K562 (cell line): ENCODE measurements around the gene SLC7A11.

Experiments
- HBP1 ChIP-seq: fragments of 450-650 bp; formaldehyde crosslinking; IDR thresholded peaks from 2 replicates; pipeline ENCODE4 v1.4.0; 2022; ENCODE audit warnings: missing genetic modification characterization
- HNRNPLL ChIP-seq: fragments of 200-400 bp; formaldehyde crosslinking; IDR thresholded peaks from 2 replicates; pipeline ENCODE4 v1.6.1; 2017; ENCODE audit warnings: low read length, low read depth, mild to moderate bottlenecking; ENCODE audit not compliant: poor library complexity, severe bottlenecking
- POLR2AphosphoS5 ChIP-seq: IDR thresholded peaks from 2 replicates; pipeline ENCODE4 v1.6.1; 2011; ENCODE audit warnings: mild to moderate bottlenecking, low read depth, low read length, moderate library complexity; ENCODE audit not compliant: control insufficient read depth, insufficient read depth
- TARDBP ChIP-seq: fragments of 450-650 bp; IDR thresholded peaks from 2 replicates; pipeline ENCODE4 v1.6.1; 2016
- TCF7L2 ChIP-seq: fragments of 150-350 bp; IDR thresholded peaks from 2 replicates; pipeline ENCODE4 v1.6.1; 2016; ENCODE audit warnings: low read depth, mild to moderate bottlenecking, low read length, moderate library complexity
- TEAD4 ChIP-seq, 2 experiments: sonication (generic) in 1 of 2; formaldehyde crosslinking in 1 of 2; IDR thresholded peaks; 2 replicates each; pipeline versions ENCODE4 v1.6.1 to v1.8.0; 2012 to 2022; ENCODE audit warnings: borderline replicate concordance in 1 of 2, inconsistent platforms in 1 of 2, low read length in 1 of 2, mild to moderate bottlenecking in 1 of 2, missing genetic modification reagents in 1 of 2
- U2AF1 ChIP-seq: fragments of 200-400 bp; formaldehyde crosslinking; optimal IDR thresholded peaks from 2 replicates; pipeline ENCODE3; 2017; ENCODE audit warnings: mild to moderate bottlenecking, low read depth, low read length, moderate library complexity
- YY1 ChIP-seq, 3 experiments: IDR thresholded peaks; 2 replicates each; pipeline ENCODE4 v1.6.1; 2011; ENCODE audit warnings: low read length in 2 of 3, mild to moderate bottlenecking in 2 of 3, moderate library complexity in 2 of 3, borderline replicate concordance in 1 of 3, control low read depth in 1 of 3, low read depth in 1 of 3; ENCODE audit not compliant: insufficient read depth in 3 of 3, insufficient replicate concordance in 2 of 3, control insufficient read depth in 1 of 3, insufficient read length in 1 of 3; ENCODE audit errors: extremely low read depth in 1 of 3
- TF ChIP-seq, protein P1 (sequence below): sonication (generic); formaldehyde crosslinking; IDR thresholded peaks from 2 replicates; pipeline ENCODE4 v1.8.1; 2023; ENCODE audit warnings: mild to moderate bottlenecking, missing genetic modification reagents
- TF ChIP-seq, protein P2 (sequence below), 3 experiments: IDR thresholded peaks in 2 of 3; conservative IDR thresholded peaks in 1 of 3; 2 replicates each; pipeline ENCODE4 v1.5.1; 2011 to 2012; ENCODE audit warnings: low read length in 3 of 3, mild to moderate bottlenecking in 3 of 3, control low read depth in 2 of 3, improper control_type of control experiment in 1 of 3, inconsistent platforms in 1 of 3, low read depth in 1 of 3, mixed read lengths in 1 of 3, moderate library complexity in 1 of 3; ENCODE audit not compliant: insufficient read depth in 2 of 3
- TF ChIP-seq, protein P3 (sequence below): fragments of 450-650 bp; IDR thresholded peaks from 2 replicates; pipeline ENCODE4 v1.6.1; 2016
- TF ChIP-seq, protein P4 (sequence below): sonication (generic); formaldehyde crosslinking; IDR thresholded peaks from 2 replicates; pipeline ENCODE4 v1.9.0; 2022; ENCODE audit warnings: mild to moderate bottlenecking, missing genetic modification reagents
- TF ChIP-seq, protein P5 (sequence below): fragments of 250-450 bp; sonication (Bioruptor Pico); IDR thresholded peaks from 2 replicates; pipeline ENCODE4 v1.9.0; 2021; ENCODE audit warnings: mild to moderate bottlenecking

- no peak for TF ChIP-seq POLR2AphosphoS5
- TF ChIP-seq, protein P1, sequence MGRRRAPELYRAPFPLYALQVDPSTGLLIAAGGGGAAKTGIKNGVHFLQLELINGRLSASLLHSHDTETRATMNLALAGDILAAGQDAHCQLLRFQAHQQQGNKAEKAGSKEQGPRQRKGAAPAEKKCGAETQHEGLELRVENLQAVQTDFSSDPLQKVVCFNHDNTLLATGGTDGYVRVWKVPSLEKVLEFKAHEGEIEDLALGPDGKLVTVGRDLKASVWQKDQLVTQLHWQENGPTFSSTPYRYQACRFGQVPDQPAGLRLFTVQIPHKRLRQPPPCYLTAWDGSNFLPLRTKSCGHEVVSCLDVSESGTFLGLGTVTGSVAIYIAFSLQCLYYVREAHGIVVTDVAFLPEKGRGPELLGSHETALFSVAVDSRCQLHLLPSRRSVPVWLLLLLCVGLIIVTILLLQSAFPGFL (CRISPR knock-in tag), result no peak
- TF ChIP-seq TARDBP, result no peak
- TF ChIP-seq HNRNPLL, result no peak
- TF ChIP-seq, protein P2, sequence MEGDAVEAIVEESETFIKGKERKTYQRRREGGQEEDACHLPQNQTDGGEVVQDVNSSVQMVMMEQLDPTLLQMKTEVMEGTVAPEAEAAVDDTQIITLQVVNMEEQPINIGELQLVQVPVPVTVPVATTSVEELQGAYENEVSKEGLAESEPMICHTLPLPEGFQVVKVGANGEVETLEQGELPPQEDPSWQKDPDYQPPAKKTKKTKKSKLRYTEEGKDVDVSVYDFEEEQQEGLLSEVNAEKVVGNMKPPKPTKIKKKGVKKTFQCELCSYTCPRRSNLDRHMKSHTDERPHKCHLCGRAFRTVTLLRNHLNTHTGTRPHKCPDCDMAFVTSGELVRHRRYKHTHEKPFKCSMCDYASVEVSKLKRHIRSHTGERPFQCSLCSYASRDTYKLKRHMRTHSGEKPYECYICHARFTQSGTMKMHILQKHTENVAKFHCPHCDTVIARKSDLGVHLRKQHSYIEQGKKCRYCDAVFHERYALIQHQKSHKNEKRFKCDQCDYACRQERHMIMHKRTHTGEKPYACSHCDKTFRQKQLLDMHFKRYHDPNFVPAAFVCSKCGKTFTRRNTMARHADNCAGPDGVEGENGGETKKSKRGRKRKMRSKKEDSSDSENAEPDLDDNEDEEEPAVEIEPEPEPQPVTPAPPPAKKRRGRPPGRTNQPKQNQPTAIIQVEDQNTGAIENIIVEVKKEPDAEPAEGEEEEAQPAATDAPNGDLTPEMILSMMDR (IDR thresholded peaks at IDR 0.05 in 2 of 3, conservative IDR thresholded peaks at IDR 0.05 in 1 of 3; ENCODE audit: insufficient read depth in 2 of 3, low read depth in 1 of 3, low read length in 3 of 3), result no peak
- no peak for TF ChIP-seq HBP1 (CRISPR knock-in tag)
- TF ChIP-seq YY1 (IDR thresholded peaks at IDR 0.05; ENCODE audit: borderline replicate concordance in 1 of 3, control insufficient read depth in 1 of 3, extremely low read depth in 1 of 3, insufficient read depth in 3 of 3, insufficient read length in 1 of 3, insufficient replicate concordance in 2 of 3, low read depth in 1 of 3, low read length in 2 of 3), result no peak
- TF ChIP-seq, protein P3, sequence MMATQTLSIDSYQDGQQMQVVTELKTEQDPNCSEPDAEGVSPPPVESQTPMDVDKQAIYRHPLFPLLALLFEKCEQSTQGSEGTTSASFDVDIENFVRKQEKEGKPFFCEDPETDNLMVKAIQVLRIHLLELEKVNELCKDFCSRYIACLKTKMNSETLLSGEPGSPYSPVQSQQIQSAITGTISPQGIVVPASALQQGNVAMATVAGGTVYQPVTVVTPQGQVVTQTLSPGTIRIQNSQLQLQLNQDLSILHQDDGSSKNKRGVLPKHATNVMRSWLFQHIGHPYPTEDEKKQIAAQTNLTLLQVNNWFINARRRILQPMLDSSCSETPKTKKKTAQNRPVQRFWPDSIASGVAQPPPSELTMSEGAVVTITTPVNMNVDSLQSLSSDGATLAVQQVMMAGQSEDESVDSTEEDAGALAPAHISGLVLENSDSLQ, result no peak
- TF ChIP-seq TEAD4 (IDR thresholded peaks at IDR 0.05; ENCODE audit: low read length), result no peak
- no peak for TF ChIP-seq TEAD4 (CRISPR knock-in tag; IDR thresholded peaks at IDR 0.05; ENCODE audit: borderline replicate concordance)
- TF ChIP-seq, protein P4, sequence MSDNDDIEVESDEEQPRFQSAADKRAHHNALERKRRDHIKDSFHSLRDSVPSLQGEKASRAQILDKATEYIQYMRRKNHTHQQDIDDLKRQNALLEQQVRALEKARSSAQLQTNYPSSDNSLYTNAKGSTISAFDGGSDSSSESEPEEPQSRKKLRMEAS (CRISPR knock-in tag), result no peak
- TF ChIP-seq TCF7L2, result no peak
- TF ChIP-seq U2AF1, result no peak
- TF ChIP-seq, protein P5, sequence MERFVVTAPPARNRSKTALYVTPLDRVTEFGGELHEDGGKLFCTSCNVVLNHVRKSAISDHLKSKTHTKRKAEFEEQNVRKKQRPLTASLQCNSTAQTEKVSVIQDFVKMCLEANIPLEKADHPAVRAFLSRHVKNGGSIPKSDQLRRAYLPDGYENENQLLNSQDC (CRISPR knock-in tag), result no peak
These were observed 25.8 kb downstream of the SLC7A11 start for GRCh38 chr4:138216272-138216867.
